HG03139 (cell line): ENCODE results near the gene COL13A1.

Experiments used
- ATAC-seq: cut with Tn5 transposase; IDR thresholded peaks from one replicate; pipeline ENCODE4 v1.9.1; 2021; ENCODE audit not compliant: unreplicated experiment

The COL13A1 gene

DNA sequence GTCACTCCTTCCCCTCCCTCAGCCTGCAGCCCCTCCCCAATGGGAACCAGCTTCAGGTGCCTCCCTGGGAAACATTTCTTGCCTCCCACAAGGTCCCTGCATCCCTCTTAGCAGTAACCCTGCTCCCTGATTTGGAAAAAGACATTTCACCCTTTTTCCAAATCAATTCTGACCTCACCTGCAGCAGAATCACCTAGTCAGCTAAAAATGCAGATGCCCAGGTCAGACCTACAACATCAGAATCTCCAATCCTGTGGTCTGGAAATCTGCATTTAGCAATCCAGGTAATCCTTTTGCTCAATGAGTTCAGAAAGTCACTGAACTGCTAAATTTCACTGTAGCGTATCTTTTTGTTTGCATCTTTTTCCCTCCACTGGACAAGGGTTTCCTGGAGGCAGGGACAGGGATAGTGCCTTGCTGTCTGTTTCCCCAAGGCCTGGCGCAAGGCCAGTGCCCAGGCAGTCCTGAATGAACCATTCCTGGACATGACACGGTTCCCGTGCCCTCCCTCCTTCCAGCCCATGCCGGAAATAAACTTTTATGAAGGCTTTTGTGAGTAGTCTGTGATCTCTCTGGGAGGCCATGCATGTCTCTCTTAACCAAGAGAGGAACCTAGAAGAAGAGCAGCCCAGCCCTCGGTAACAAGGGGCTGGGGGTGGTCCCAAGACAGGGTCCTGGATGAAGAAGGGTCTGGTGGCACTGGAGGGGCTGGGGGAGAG, 44.0 kb downstream of the COL13A1 start:
- no peak for ATAC-seq

GRCh38 chr10:69846293-69846921, 44.7 kb downstream of the COL13A1 start:
- no peak for ATAC-seq

GRCh38 chr10:69847458-69847857, 45.8 kb downstream of the COL13A1 start:
- ATAC-seq: no peak

DNA sequence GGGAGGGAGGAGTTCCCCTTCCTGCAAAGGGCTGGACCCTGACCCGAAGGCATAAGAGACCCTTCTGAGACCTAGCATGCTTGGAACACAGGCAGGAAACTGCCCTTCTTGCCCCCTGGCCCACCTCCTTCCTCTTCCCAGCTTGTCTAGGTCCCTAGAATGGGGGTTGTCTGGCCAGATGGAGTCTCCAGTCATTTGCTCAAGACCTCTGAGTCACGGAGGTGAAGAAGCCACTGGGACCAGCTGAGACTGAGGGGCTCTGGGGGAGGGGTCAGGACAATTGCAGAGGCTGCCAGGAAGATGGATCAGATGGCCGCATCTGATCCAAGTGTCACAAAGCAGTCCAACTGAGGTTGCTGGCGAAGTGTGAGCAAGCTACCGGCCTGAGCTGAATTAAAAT, 46.2 kb downstream of the COL13A1 start:
- ATAC-seq: no peak

- no peak for ATAC-seq
Observed at GRCh38 chr10:69848454-69848853, 46.7 kb downstream of the COL13A1 start.

GRCh38 chr10:69849825-69850224, 48.1 kb downstream of the COL13A1 start:
- no peak for ATAC-seq

GRCh38 chr10:69850440-69850839, 48.7 kb downstream of the COL13A1 start:
- ATAC-seq: no peak

DNA sequence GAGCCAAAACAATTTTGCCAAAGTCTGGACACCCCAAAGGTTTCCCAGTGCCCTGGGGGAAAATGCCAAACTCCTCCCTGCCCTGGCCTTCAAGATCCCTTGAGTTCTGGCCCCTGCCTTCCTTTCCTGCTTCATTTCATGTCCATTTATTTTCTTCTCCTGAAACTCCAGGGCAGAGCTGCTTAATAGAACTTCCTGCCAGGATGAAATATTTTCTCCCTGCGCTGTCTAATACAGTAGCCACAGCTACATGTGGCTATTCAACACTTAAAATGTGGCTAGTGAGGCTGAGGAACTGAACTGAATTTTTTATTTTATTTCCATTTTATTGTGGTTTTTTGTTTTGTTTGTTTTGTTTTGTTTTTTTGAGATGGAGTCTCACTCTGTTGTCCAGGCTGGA, 49.6 kb downstream of the COL13A1 start:
- no peak for ATAC-seq

GRCh38 chr10:69853064-69853463, 51.4 kb downstream of the COL13A1 start:
- ATAC-seq: no peak

GRCh38 chr10:69854511-69855345, 53.0 kb downstream of the COL13A1 start:
- ATAC-seq: no peak

GRCh38 chr10:69855346-69856111, 53.8 kb downstream of the COL13A1 start:
- no peak for ATAC-seq

GRCh38 chr10:69856601-69857166, 55.0 kb downstream of the COL13A1 start:
- ATAC-seq: no peak

DNA sequence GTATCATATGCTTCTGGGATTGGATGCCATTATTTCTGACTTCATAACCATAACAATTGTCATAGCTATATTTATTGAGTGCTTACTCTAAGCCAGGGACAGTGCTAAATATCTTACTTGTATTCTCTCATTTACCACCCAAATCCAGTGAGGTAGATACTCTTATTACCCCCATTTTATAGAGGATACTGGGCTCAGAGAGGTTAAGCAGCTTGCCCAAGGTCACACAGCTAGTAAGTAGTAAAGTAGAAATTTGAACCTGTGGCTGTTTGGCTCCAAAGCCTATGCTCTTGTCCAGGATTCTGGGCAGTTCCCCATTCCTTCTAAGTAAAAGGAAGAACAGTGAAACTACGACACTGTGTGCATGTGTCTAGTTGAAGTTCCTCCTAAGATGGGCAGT, 56.5 kb downstream of the COL13A1 start:
- ATAC-seq: no peak

DNA sequence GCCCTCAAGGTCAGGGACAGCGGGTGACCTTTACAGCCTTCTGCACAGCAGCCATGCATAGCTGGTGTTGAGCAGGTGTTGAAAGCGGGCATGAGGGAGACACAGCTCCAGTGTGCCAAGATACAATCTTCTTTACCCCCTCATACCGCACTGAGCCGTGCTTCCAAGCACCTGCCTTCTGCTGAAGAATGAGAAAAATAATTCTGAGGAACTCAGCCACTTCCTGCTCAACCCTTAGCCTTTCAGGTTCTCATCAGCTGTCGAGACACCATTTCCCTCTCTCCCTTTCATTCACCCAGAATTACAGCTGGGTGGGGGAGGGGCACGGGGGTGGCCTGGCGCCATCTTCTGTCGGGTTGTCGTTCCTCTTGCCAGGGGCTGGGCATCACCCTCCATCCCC, 58.6 kb downstream of the COL13A1 start:
- no peak for ATAC-seq

GRCh38 chr10:69861251-69862240, 59.8 kb downstream of the COL13A1 start:
- no peak for ATAC-seq

- no peak for ATAC-seq
Observed at GRCh38 chr10:69862882-69863530, 61.3 kb downstream of the COL13A1 start.

GRCh38 chr10:69863580-69863979, 61.9 kb downstream of the COL13A1 start:
- ATAC-seq: no peak

DNA sequence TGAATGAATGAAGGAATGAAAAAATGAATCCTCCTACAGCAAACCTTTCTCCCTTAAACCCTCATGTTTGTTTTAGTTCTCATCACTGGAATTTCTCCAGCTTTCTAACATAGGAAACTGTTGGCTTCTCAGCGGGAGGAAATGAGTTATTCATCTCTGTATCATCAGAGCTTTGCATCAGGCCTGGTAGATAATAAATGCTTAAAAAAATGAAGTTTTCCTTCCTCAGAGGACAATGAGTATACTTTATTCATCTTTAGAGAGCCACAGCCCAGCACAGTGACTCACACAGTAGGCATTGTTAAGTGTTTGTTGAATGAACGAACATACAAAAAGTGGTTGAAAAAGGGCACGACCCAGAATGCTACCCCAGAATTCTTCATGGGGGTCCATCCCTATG, 62.6 kb downstream of the COL13A1 start:
- no peak for ATAC-seq

- ATAC-seq: no peak
Observed at GRCh38 chr10:69865450-69865849, 63.7 kb downstream of the COL13A1 start.
